ENCODE results near the gene GADL1. TPM values are rescaled to one million over a fixed set of nuclear protein-coding genes. Genes with fewer than 3 reads are reported as not detected.

Gene GADL1
- polyA plus RNA-seq, 3 donors: 0.01 TPM; not detected in 2

DNA sequence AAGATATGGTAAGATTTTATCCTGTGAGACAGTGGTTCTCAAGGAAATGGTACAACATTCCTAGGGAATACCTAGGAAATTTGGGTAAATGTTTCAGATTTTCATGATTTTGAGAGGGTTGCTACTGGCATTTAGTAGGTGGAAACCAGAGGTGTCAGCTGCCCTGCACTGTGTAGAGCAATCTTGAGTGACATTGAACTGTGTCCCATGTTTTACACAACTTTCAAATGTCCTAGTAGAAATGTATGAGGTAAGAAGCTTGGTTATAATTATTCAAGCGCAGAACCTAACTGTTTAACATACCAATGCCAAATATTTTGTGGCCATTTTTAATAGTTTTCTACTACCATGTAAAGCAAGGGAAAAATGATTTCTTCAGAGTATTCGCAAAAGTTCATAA lies 120.4 kb downstream of the GADL1 start:
- WGBS, 3 donors: 94 to 99% (median 98%) methylated on average over 2 of the region's 2 CpGs
- no peak overlapping the region for H3K27ac ChIP-seq (ENCODE audit: low read depth, low read length)

- 54 to 65% (median 65%) methylated on average over 3 of the region's 3 CpGs for WGBS, 3 donors
These were observed 124.1 kb downstream of the GADL1 start for GRCh38 chr3:30770387-30770786.

DNA sequence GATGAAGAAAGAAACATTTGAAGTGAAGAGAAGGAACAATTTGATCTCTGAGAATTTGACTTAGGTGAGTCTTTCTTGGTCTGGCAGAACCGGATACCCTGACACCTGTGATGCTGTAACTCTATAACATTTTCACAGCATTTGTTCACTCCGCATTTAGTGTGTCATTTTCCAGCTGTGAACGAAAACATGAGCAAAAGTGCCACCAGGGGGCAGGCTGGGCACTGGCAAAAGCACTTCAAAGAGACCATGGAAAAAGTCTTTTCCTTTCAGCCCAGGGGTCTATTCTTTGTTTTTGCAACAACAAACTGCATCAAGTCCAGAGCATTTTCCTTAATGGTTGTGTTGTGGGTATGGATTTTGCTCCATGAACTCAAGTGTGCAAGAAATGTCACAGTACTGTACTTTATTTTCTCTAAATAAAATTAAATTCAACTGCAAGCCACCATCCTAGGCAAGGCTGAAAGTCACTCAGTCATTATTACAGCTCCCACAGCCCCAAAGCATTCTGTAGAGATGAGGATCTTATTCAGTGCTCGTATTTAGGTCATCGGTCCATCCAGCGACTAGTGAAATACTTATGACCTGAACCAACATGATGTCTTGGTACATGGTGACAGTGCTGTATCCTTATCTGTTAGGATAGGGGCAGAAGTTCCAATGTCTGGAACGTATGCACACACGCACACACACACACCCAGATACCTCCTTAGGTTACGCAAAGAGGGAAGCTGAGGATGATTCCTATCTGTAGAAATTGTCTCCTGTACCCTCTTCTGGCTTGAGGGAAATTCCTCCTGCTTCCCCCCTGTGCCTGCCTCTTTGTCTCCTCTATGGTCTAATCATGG lies 125.5 kb downstream of the GADL1 start:
- 61 to 63% (median 62%) methylated on average over 9 of the region's 9 CpGs for WGBS, 3 donors
- no peak overlapping the region for H3K27ac ChIP-seq (ENCODE audit: low read depth, low read length)

More at GRCh38 chr3:30770387-30770786, 124.1 kb downstream of the GADL1 start:
- H3K27ac ChIP-seq (ENCODE audit: low read depth, low read length): no peak overlapping the region

DNA sequence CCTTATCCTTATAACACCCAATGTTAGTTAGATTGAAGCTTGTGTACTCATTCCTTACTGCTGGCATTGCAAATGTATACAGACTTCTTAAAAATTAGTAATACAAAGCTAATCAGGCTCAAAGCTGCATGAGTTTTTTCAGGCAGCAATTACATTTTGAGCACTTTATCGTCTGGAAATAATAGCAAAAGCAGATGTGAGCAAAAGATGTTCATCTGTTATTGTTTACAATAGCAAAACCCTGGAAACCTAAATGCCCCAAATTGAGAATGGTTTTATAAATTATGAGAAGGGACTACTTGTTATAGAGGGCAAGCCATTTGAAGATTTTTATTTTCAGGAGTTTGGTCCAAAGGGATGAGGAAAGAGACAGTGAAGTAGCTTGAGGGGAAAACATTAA lies 126.4 kb downstream of the GADL1 start:
- no peak overlapping the region for H3K27ac ChIP-seq (ENCODE audit: low read depth, low read length)
- WGBS, 3 donors: 46 to 52% (median 50%) methylated on average over 1 of the region's 1 CpG

GRCh38 chr3:30766522-30766921 lies 127.9 kb downstream of the GADL1 start:
- H3K27ac ChIP-seq (ENCODE audit: low read depth, low read length): no peak overlapping the region

DNA sequence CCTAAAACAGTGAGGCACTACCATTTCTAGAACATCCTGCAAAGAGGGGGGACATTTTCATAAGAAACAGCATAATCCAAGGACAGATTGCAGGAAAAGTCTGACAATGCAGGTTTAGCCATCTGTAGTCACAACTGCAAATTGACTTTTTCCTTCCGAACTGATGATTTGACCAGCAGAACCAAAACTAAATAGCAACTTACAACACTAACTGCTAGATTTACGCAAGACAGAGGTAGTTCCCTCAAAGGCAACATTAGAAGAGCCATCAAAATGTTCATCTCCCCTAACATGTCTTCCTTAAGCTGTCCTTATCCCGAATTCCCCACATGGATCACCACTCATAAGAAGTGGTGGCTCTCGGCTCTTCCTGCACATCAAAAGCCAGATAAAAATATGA lies 129.6 kb downstream of the GADL1 start:
- H3K27ac ChIP-seq (ENCODE audit: low read depth, low read length): no peak overlapping the region
- WGBS, 3 donors: 46 to 85% (median 75%) methylated on average over 4 of the region's 4 CpGs

GRCh38 chr3:30764281-30764680 lies 130.2 kb downstream of the GADL1 start:
- no peak overlapping the region for H3K27ac ChIP-seq (ENCODE audit: low read depth, low read length)
- WGBS, 3 donors: 49 to 59% (median 52%) methylated on average over 3 of the region's 3 CpGs

DNA sequence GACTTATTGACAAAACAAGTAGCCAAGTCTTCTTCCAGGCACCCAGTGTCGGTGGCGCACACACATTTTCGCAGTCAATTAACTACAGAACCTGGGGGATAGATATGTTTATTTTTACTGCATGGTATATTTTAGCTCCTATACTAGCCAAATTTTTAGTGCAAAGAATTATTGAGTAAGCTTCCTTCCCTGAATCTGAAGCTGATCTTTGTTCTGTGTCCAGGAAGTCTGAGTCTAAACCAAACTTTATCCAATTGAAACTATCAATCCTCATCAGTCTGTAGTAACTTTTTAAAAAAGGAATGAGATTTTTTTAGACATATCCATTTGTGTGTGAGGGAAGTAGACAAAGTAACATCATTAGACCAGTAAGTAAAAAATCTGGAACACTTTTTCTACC lies 133.1 kb downstream of the GADL1 start:
- WGBS, 3 donors: 94 to 100% (median 99%) methylated on average over 3 of the region's 3 CpGs
- no peak overlapping the region for H3K27ac ChIP-seq (ENCODE audit: low read depth, low read length)

DNA sequence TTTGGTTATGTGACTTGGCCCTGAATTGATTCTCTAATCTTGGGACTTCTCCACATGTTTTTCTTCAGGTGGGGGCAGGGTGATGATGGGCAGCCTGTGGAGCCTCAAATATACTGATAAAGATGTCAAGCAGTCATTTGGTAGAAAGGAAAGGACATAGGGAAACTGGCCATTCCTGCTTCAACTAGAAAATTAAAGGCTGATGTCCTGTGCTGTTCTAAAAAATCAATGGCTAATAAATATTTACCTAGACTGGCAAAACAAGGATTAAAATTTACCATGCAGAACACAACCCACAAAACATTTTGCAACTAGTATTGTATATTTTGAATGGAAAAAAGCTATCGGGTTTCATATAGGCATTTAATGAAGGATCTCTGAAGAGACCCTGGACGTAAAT lies 133.7 kb downstream of the GADL1 start:
- H3K27ac ChIP-seq (ENCODE audit: low read depth, low read length): no peak overlapping the region
- WGBS, 3 donors: 75 to 97% (median 95%) methylated on average over 2 of the region's 2 CpGs

DNA sequence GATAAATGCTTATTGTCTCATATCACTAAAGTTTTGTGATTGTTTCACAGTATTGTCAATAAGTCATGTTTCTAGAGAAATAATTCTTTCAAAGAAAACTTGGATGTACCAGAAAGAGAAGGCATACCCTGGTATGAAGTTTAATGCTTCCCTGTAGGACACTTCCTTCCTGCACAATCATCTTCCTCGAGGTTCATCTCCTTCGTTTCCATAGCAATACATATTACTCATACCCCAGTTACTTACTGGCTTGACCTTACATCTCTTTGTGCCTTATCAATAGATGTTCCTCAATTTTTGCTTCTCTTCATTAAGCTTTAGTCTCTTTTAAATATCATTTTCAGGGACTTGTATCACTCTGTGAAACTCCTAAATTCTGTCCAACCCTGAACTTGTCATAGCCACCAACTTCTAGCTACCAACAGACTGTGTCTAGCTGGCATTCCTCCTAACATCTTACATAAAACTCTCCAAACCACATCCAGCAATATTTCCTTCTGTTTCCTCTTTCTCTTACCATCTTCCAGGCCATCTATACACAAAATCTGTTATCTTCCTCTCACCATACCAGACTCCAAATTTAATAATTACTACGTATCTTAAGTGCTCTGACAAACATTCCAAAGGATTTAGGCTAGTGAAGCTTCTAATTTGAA lies 134.3 kb downstream of the GADL1 start:
- H3K27ac ChIP-seq (ENCODE audit: low read depth, low read length): no peak overlapping the region
- WGBS, 3 donors: 41 to 77% (median 58%) methylated on average over 3 of the region's 3 CpGs

- 85 to 91% (median 90%) methylated on average over 3 of the region's 3 CpGs for WGBS, 3 donors
- no peak overlapping the region for H3K27ac ChIP-seq (ENCODE audit: low read depth, low read length)
These were observed 138.2 kb downstream of the GADL1 start for GRCh38 chr3:30756218-30756617.

GRCh38 chr3:30754426-30754825 lies 140.0 kb downstream of the GADL1 start:
- WGBS, 3 donors: 57 to 73% (median 66%) methylated on average over 4 of the region's 4 CpGs
- H3K27ac ChIP-seq (ENCODE audit: low read depth, low read length): no peak overlapping the region

DNA sequence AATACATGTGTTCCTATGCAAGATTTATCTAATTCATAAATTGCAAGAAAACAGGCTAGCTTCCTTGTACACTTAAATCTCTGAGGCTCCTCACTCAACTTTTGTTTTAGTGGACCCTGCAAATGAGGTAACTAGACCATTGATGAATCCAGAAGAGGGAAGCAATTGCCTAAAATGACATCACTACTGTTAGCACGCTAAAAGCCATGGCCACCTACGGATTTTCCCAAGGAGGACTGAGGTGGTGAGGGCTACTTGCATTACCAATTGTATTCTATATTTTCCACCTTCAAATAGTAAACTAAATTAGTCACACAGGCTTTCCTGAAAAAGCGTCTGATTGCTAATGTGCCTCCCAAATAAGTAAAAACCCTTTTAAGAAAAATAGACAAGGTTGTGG lies 140.7 kb downstream of the GADL1 start:
- no peak overlapping the region for H3K27ac ChIP-seq (ENCODE audit: low read depth, low read length)
- 86 to 94% (median 91%) methylated on average over 3 of the region's 3 CpGs for WGBS, 3 donors

DNA sequence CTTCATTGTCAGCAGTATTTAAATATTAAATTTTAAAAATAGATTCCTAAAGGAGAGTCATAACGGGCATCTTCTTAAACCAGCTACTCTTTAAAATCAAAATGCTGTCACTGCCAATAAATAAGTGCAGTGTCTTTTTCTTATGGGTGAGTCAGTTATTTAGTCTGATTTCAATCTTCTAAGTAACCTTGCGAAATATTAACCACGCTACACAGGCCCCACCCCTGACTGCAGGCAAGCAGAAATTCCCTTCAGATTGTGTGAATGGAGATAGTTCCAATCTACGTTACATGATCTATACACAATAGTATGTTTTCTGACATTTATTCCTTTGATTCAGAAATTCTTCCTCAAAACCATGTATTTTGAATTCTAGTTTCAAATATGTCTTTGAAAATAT lies 141.5 kb downstream of the GADL1 start:
- no peak overlapping the region for H3K27ac ChIP-seq (ENCODE audit: low read depth, low read length)
- WGBS, 3 donors: 38 to 44% (median 44%) methylated on average over 4 of the region's 4 CpGs

DNA sequence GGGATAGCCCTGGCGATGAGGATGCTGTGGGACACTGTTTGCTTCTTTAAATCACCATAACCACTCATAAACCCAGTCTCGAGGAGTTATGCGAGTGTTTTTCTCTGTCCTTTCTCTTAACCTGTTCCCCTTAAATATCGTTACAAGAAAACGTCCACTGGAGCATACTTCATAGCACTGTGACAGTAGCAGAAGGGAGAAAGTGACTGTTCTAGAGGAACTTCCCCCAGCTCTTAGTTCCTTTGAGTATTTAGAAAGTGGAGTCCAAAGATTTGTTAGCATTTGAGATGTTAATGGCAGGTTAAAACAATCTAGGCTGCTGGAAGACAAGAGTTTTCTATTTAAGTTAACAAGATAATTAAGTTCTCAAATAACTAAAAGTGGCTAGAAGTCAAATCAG lies 142.0 kb downstream of the GADL1 start:
- no peak overlapping the region for H3K27ac ChIP-seq (ENCODE audit: low read depth, low read length)
- 88 to 91% (median 90%) methylated on average over 5 of the region's 5 CpGs for WGBS, 3 donors

DNA sequence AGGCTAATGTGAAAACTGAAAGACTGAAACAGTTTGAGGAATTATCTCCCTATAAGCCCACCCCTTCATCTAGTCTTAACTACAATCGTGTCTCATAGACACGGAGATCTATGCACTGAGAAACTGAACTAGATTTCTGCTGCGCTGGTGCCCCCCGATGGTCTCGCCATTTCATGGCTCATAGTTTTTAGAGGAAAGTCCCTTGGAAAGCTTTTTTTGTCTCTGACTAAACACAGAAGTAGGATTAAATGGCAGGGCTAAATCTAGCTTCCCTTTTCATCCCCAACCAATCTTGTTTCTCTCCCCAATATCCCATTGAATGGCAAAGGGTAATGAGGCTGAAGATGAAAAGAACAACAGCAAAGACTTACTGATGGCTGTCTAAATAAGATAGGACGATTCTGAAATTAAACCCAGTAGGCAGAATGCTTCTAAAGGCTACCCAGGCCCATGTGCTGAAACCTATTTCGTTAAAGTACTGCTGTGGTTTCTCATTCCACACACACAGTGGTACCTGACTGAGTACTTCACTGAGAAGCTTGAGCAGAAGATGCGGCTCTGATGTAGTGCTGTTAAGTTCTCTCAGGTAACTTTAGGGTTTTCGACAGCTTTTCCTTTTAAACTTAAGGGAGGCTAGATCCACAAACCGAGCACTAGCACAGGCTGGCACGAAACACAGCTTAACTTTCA lies 142.7 kb downstream of the GADL1 start:
- 69 to 76% (median 70%) methylated on average over 11 of the region's 11 CpGs for WGBS, 3 donors
- H3K27ac ChIP-seq (ENCODE audit: low read depth, low read length): no peak overlapping the region

DNA sequence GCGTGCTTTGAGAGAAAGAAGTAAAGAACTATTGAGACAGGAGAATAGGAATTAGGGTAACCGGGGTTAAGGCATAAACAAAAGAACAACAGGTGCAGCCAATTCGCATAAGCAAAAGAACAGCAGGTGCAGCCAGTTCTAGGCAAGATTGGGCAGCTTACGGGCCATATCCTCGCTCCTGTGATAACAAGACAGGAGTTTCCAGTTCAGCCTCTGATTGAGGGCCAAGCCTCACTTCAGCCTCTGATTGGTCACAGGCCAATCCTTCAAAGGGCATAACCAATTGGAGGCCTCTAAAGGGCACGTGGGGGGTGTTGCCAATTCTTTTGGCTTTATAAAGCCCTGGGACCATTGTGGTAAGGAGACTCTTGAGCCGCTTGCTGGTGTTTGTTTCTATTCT lies 143.5 kb downstream of the GADL1 start:
- H3K27ac ChIP-seq (ENCODE audit: low read depth, low read length): no peak overlapping the region
- 58 to 92% (median 86%) methylated on average over 7 of the region's 7 CpGs for WGBS, 3 donors

DNA sequence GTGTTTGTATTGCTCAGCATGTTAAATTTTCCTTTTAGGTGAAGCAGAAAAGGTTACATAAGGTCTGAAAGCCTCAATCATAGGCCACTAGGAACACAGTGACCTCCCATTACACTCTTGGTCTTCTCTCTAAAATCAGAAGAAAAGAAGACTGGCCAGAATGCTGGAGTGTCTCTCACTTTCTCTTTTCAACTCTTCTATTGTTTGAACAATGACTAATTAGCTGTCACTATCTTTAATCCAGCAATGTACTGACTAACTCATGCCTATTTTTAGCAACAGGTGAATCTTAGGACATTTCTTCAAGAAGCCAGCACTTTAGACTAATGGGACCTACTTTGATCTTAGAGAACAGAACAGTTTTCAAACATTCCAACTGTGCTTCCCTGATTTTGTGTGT lies 145.2 kb downstream of the GADL1 start:
- no peak overlapping the region for H3K27ac ChIP-seq (ENCODE audit: low read depth, low read length)

- no peak overlapping the region for H3K27ac ChIP-seq (ENCODE audit: low read depth, low read length)
- WGBS, 3 donors: 56 to 71% (median 63%) methylated on average over 4 of the region's 4 CpGs
These were observed 146.6 kb downstream of the GADL1 start for GRCh38 chr3:30747771-30748281.

Data from adipose tissue (tissue), 3 donors.